ENCODE data around the gene FMO3.

The FMO3 gene

GRCh38 chr1:171084870-171085269 is 5.8 kb upstream of the FMO3 start:
- TF ChIP-seq, protein P1, sequence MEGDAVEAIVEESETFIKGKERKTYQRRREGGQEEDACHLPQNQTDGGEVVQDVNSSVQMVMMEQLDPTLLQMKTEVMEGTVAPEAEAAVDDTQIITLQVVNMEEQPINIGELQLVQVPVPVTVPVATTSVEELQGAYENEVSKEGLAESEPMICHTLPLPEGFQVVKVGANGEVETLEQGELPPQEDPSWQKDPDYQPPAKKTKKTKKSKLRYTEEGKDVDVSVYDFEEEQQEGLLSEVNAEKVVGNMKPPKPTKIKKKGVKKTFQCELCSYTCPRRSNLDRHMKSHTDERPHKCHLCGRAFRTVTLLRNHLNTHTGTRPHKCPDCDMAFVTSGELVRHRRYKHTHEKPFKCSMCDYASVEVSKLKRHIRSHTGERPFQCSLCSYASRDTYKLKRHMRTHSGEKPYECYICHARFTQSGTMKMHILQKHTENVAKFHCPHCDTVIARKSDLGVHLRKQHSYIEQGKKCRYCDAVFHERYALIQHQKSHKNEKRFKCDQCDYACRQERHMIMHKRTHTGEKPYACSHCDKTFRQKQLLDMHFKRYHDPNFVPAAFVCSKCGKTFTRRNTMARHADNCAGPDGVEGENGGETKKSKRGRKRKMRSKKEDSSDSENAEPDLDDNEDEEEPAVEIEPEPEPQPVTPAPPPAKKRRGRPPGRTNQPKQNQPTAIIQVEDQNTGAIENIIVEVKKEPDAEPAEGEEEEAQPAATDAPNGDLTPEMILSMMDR (conservative IDR thresholded peaks at IDR 0.05; ENCODE audit: low read depth, low read length): no peak
- Histone ChIP-seq H3K27ac (no peak overlapping the region), H3K4me3 (IDR thresholded peaks at IDR 0.05; ENCODE audit: insufficient read depth, low read depth, low read length) (no peak overlapping the region), H4K20me1 (ENCODE audit: insufficient read depth) (no peaks in the 10 kb centered on the region), H3K4me2 (no peak overlapping the region), H3K79me2 (ENCODE audit: insufficient read depth, low read depth) (no peaks in the 10 kb centered on the region), H2AFZ (ENCODE audit: low read depth) (no peak overlapping the region), H3K4me1 (ENCODE audit: low read depth, poor library complexity, severe bottlenecking) (no peaks in the 10 kb centered on the region), H3K9ac (no peak overlapping the region), H3K36me3 (ENCODE audit: insufficient read depth) (no peaks in the 10 kb centered on the region), H3K27me3 (ENCODE audit: insufficient read depth, low read depth) (no peaks in the 10 kb centered on the region)

DNA sequence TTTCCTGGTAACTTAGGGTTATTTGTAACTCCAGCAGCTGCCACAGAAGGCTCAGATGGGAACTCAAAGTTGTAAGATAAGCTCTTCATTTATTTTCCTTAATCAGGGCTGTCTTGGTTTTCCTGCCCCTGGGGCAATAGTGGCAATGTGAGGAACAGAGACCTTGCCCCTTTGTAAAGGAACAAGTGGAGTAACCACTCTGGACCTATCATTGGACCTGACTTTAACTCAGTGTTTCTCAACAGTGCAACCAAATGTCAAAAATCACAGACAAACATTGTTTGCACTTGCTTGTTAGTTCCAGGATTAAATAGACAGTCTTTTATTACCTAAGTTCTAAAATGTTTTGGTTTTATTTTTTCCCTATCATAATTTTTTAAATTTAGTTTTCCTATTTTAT is 2.8 kb upstream of the FMO3 start:
- Histone ChIP-seq H3K27ac (no peak overlapping the region), H3K4me1 (ENCODE audit: low read depth, poor library complexity, severe bottlenecking) (no peaks in the 10 kb centered on the region), H3K27me3 (ENCODE audit: insufficient read depth, low read depth) (no peaks in the 10 kb centered on the region), H3K9ac (no peak overlapping the region), H3K79me2 (ENCODE audit: insufficient read depth, low read depth) (no peaks in the 10 kb centered on the region), H4K20me1 (ENCODE audit: insufficient read depth) (no peaks in the 10 kb centered on the region), H3K4me2 (no peak overlapping the region), H2AFZ (ENCODE audit: low read depth) (no peak overlapping the region), H3K36me3 (ENCODE audit: insufficient read depth) (no peaks in the 10 kb centered on the region), H3K4me3 (IDR thresholded peaks at IDR 0.05; ENCODE audit: insufficient read depth, low read depth, low read length) (no peak overlapping the region)
- TF ChIP-seq, protein P1 (conservative IDR thresholded peaks at IDR 0.05; ENCODE audit: low read depth, low read length): no peak

DNA sequence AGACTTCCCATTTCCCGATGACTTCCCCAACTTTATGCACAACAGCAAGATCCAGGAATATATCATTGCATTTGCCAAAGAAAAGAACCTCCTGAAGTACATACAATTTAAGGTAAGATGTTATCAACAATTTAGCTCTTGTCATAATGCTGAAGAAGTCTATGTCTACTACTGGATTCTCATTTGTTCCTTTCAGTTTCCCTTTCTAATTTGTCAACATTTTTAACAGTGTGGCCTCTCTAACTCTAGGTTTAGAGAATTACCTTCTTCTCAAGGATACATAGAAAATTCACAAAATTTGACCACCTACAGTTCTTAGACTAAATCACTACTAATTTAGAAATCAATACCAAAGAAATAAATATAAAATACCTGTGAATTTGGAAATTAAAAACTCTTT is 13.2 kb downstream of the FMO3 start:
- Histone ChIP-seq H3K4me2 (no peak overlapping the region), H3K9ac (no peak overlapping the region), H3K4me1 (ENCODE audit: low read depth, poor library complexity, severe bottlenecking) (peaks cover 4% of the 10 kb centered on the region), H3K27me3 (ENCODE audit: insufficient read depth, low read depth) (no peaks in the 10 kb centered on the region), H3K36me3 (ENCODE audit: insufficient read depth) (no peaks in the 10 kb centered on the region), H3K4me3 (IDR thresholded peaks at IDR 0.05; ENCODE audit: insufficient read depth, low read depth, low read length) (no peak overlapping the region), H4K20me1 (ENCODE audit: insufficient read depth) (no peaks in the 10 kb centered on the region), H3K27ac (no peak overlapping the region), H3K79me2 (ENCODE audit: insufficient read depth, low read depth) (no peaks in the 10 kb centered on the region), H2AFZ (ENCODE audit: low read depth) (no peak overlapping the region)
- TF ChIP-seq, protein P1 (conservative IDR thresholded peaks at IDR 0.05; ENCODE audit: low read depth, low read length): no peak

GRCh38 chr1:171107262-171107940 is 16.7 kb downstream of the FMO3 start:
- Histone ChIP-seq H3K4me3 (IDR thresholded peaks at IDR 0.05; ENCODE audit: insufficient read depth, low read depth, low read length) (no peak overlapping the region), H3K4me1 (ENCODE audit: low read depth, poor library complexity, severe bottlenecking) (peaks cover 4% of the 10 kb centered on the region), H3K4me2 (no peak overlapping the region), H4K20me1 (ENCODE audit: insufficient read depth) (no peaks in the 10 kb centered on the region), H3K79me2 (ENCODE audit: insufficient read depth, low read depth) (no peaks in the 10 kb centered on the region), H2AFZ (ENCODE audit: low read depth) (no peak overlapping the region), H3K27ac (no peak overlapping the region), H3K27me3 (ENCODE audit: insufficient read depth, low read depth) (no peaks in the 10 kb centered on the region), H3K9ac (no peak overlapping the region), H3K36me3 (ENCODE audit: insufficient read depth) (no peaks in the 10 kb centered on the region)
- TF ChIP-seq, protein P1 (conservative IDR thresholded peaks at IDR 0.05; ENCODE audit: low read depth, low read length): no peak
